Measurements from ENCODE around the gene C10orf53.
"Not testable (repeated sequence)": the region's sequence is repeated elsewhere in the genome, so short reads cannot be mapped to it uniquely, and the experiment has no call there.

C10orf53 gene

DNA sequence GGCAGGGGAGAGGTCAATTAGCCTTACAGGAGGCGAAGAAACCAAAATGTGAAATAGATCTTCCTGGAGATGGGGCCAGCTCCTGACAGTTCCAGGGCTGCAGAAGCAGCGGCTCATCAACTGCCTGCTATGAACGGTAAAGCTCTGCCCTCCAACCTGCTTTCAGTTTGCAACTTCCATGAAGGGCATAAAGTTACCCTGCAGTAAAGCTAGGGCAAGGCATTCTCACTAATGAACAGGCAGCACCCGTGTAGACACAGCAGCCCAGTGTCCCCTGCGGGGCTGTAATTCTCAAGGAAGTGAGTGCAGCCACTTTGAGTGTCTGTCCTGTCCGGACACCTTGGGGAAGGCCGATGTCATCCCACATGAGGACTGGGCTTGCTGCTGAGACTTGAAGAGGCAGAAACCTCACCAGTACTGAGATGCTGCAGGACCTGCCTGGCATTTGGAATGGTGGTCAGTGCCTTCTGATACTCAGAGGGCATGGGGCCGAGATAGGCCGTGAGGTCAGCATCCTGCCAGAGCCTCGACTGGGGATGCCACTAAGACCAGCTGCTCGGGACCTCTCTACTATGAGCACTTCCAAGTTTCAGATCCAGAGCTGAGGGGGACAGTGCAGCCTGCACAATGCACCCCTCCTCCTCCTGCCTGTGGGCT is 26.1 kb upstream of the C10orf53 start:
- no peak for DNase-seq

DNA sequence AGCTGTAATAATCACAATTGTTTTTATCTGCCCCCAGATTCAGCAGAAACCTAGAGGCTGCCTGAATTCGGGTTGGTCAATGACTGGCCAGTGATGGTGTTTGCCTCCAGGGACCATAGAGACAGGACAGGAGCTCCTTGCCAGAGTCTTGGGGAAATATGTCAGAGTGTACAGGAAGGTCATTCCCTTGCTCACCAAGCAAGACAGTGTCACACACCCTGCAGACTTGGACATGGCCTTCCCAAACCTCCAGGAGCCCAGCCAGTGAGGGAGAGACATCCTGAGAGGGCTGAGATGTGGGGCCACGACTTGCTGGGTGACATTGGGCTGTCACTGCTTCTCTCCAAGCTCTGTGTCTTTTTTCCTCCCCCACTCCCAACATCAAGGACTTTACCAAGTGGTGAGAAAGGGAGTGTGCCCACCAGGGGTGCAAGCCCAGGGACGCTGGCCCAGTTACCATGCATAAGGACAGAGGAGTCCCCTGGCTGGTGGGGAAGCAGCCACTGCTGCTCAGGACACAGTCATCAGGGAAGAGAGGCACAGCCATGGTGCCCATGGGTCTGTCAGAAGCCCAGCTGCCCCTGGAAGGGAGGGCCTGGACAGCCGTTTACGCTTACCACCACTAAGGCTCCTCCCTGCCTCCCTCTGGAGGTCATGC is 25.3 kb upstream of the C10orf53 start:
- DNase-seq = no peak

DNA sequence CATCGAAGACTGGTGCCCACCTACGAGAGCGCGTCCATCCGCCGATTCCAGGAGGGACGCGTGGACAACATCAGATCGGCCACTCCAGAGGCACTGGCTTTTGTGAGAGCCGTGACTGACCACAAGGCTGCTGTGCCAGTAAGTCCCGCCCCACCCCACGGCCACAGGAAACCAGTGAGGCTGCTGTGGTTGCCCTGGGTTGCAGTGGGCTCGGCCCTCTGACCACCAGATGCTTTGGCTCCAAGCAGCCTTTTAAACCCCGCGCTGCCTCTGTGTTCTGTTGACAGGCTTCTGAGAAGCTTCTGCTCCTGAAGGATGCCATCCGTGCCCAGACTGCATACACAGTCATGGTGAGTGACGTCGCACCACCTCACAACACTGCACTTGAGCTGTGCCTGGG is 24.4 kb upstream of the C10orf53 start:
- DNase-seq = no peak

GRCh38 chr10:49656845-49657493 is 22.5 kb upstream of the C10orf53 start:
- no peak for DNase-seq

GRCh38 chr10:49657606-49658005 is 21.8 kb upstream of the C10orf53 start:
- DNase-seq = no peak

- no peak for DNase-seq
Observed at GRCh38 chr10:49661140-49661856, 18.2 kb upstream of the C10orf53 start.

- no peak for DNase-seq
Observed at GRCh38 chr10:49662169-49662830, 17.2 kb upstream of the C10orf53 start.

- DNase-seq = no peak
Observed at GRCh38 chr10:49663596-49663995, 15.9 kb upstream of the C10orf53 start.

GRCh38 chr10:49664006-49664841 is 15.2 kb upstream of the C10orf53 start:
- no peak for DNase-seq

DNA sequence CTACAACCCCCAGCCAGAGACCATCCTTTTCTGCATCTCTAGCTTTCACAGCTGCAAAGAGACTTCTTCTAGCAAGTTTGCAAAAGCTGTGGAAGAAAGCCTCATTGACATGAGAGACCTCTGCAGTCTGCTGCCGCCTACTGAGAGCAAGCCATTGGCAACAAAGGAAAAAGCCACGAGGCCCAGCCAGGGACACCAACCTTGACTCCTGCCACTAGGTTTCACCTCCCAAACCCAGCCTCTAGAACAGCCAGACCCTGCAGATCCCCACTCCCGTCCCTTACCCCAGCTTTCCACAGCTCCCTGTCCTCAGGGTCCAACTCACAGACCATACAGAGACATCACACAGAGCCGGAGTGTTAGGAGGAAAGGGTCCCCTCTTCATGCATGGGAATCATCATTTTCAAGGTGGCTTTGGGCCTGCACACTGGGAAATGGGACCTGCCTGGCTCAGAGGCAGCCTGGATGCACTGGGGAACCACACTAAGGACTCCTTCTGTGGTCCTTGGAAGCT is 14.6 kb upstream of the C10orf53 start:
- no peak for DNase-seq

DNA sequence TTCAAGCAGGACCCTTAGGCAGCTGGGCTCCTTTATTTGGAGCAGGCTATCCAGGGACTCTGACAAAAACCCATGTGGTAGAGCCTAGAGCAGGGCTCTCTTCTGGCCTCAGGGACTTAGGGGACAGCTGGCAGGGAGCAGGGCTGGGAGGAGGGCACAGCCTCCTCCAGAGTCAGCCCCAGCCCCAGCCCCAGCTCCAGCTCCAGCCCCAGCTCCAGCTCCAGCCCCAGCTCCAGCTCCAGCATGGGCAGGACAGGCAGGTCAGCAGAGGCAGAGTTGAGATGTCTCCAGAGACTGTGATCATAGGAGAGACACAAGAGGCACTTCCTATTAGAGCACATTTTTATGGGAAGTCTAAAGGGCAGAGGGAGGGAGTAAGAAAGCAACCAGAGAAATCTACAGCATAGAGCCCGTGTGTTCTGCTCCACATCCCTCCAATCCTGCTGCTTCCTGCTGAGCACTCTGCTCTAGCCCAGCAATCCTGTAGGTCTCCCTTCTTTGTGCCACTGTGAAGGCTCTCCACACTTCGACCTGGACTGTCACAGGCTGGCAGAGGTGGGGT is 13.3 kb upstream of the C10orf53 start:
- no peak for DNase-seq

GRCh38 chr10:49666685-49667084 is 12.8 kb upstream of the C10orf53 start:
- no peak for DNase-seq

- no peak for DNase-seq
Observed at GRCh38 chr10:49667991-49668390, 11.5 kb upstream of the C10orf53 start.

DNA sequence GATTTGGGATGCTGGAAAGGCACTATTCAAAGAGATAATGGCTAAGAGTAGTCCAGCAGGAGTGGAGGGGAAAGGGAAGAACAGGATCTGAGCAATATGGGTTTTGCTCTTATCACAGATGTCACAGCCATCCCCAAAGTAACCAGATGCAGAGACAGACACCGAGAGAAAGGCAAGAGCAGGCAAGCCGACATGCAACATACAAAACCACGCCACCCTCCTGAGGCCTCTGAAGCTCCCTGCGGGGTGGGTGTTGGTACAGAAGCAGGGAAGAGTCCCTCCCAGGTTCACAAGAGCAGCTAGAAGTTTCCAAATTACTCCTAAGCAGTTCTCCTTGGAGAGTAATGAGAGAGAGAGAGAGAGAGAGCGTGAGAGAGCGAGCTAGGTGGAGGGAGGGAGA is 10.8 kb upstream of the C10orf53 start:
- no peak for DNase-seq

GRCh38 chr10:49678827-49679479 is 498 bp upstream of the C10orf53 start:
- no peak for DNase-seq

- DNase-seq = not testable (repeated sequence)
Observed at GRCh38 chr10:49682449-49682848, 3.0 kb downstream of the C10orf53 start.

DNA sequence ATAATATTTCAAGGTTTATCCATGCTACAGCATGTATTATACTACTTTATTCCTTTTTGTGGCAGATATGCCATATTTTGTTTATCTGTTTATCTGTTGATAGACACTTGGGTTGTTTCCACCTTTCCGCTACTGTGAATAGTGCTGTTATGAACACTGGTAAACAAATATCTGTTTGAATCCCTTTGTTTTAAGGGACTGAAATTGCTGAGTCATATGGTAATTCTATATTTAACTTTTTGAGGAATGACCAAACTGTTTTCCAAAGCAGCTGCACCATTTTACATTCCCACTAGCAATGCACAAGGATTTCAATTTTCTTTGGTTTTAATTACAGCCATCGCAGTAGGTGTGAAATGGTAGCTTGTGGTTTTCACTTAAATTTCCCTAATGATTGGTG is 3.4 kb downstream of the C10orf53 start:
- no peak for DNase-seq

GRCh38 chr10:49686651-49687050 is 7.2 kb downstream of the C10orf53 start:
- no peak for DNase-seq

- DNase-seq = no peak
Observed at GRCh38 chr10:49688261-49688846, 8.9 kb downstream of the C10orf53 start.

DNA sequence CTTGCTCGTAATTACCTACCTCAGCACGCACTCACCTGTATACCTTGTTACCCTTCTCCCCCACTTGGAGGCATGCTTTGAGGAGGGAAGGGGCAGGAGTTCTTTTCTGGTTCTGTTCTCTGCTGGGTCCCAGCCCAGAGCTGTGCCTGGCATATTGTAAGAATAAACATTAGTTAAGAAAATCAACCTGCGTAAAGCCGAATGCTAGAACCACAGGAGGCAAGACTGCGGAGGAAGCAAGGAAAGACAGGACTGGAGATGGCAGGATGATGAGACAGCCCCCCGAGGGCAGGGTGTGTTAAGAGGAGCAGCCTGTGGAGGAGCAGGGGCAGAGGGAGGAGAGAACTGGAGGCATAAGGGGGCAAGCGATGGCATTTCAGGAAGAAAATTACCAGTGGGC is 9.5 kb downstream of the C10orf53 start:
- no peak for DNase-seq
